SK-N-SH (cell line): ENCODE measurements around the gene SLC44A2.

Experiments used
- EP300 ChIP-seq, 2 experiments: IDR thresholded peaks; 2 replicates each; pipeline versions ENCODE4 v1.4.0 to v1.6.1; 2012; ENCODE audit warnings: borderline replicate concordance in 1 of 2, low read depth in 1 of 2, low read length in 1 of 2
- EZH2phosphoT487 ChIP-seq: fragments of 200-600 bp; sonication (generic); IDR thresholded peaks from 2 replicates; pipeline ENCODE4 v1.6.1; 2017; ENCODE audit warnings: low read depth, mixed run types, mild to moderate bottlenecking, antibody characterized with exemption, moderate library complexity, borderline replicate concordance
- FOSL2 ChIP-seq: IDR thresholded peaks from 2 replicates; pipeline ENCODE4 v1.4.0; 2012; ENCODE audit warnings: low read depth, mild to moderate bottlenecking, moderate library complexity, borderline replicate concordance
- FOXJ3 ChIP-seq: sonication (generic); formaldehyde crosslinking; IDR thresholded peaks from 2 replicates; pipeline ENCODE4 v1.5.1; 2020; ENCODE audit warnings: mild to moderate bottlenecking, missing genetic modification reagents
- MXI1 ChIP-seq: IDR thresholded peaks from 2 replicates; pipeline ENCODE4 v1.6.1; 2012; ENCODE audit warnings: mild to moderate bottlenecking, low read depth, low read length, improper control_type of control experiment
- POLR2AphosphoS5 ChIP-seq: IDR thresholded peaks from 2 replicates; pipeline ENCODE4 v1.6.1; 2012; ENCODE audit warnings: low read depth, low read length
- RAD21 ChIP-seq: IDR thresholded peaks from 2 replicates; pipeline ENCODE4 v1.6.1; 2012; ENCODE audit warnings: mild to moderate bottlenecking, low read length
- RFX5 ChIP-seq: IDR thresholded peaks from 2 replicates; pipeline ENCODE4 v1.6.1; 2012; ENCODE audit warnings: mild to moderate bottlenecking, improper control_type of control experiment, low read length
- RXRA ChIP-seq: IDR thresholded peaks from 2 replicates; pipeline ENCODE4 v1.4.0; 2012; ENCODE audit warnings: low read depth, mild to moderate bottlenecking, borderline replicate concordance
- YY1 ChIP-seq: IDR thresholded peaks from 2 replicates; pipeline ENCODE4 v1.4.0; 2012; ENCODE audit warnings: low read depth, mild to moderate bottlenecking
- ZBTB33 ChIP-seq: IDR thresholded peaks from 2 replicates; pipeline ENCODE4 v1.4.0; 2012; ENCODE audit warnings: low read depth, borderline replicate concordance
- TF ChIP-seq, protein P1 (sequence below): fragments of 200-600 bp; sonication (generic); IDR thresholded peaks from 2 replicates; pipeline ENCODE4 v1.6.1; 2017; ENCODE audit warnings: antibody characterized with exemption, mild to moderate bottlenecking, moderate library complexity
- TF ChIP-seq, protein P2 (sequence below): IDR thresholded peaks from 2 replicates; pipeline ENCODE4 v1.4.0; 2012; ENCODE audit warnings: low read depth

GRCh38 chr19:10637894-10638293 is 12.5 kb downstream of the SLC44A2 start:
- TF ChIP-seq RAD21: no peak
- TF ChIP-seq RFX5: no peak
- no peak for TF ChIP-seq MXI1
- TF ChIP-seq, protein P1, sequence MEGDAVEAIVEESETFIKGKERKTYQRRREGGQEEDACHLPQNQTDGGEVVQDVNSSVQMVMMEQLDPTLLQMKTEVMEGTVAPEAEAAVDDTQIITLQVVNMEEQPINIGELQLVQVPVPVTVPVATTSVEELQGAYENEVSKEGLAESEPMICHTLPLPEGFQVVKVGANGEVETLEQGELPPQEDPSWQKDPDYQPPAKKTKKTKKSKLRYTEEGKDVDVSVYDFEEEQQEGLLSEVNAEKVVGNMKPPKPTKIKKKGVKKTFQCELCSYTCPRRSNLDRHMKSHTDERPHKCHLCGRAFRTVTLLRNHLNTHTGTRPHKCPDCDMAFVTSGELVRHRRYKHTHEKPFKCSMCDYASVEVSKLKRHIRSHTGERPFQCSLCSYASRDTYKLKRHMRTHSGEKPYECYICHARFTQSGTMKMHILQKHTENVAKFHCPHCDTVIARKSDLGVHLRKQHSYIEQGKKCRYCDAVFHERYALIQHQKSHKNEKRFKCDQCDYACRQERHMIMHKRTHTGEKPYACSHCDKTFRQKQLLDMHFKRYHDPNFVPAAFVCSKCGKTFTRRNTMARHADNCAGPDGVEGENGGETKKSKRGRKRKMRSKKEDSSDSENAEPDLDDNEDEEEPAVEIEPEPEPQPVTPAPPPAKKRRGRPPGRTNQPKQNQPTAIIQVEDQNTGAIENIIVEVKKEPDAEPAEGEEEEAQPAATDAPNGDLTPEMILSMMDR: no peak
- TF ChIP-seq EZH2phosphoT487: no peak
- no peak for TF ChIP-seq FOXJ3 (CRISPR knock-in tag)
- no peak for TF ChIP-seq EP300 (IDR thresholded peaks at IDR 0.05; ENCODE audit: borderline replicate concordance in 1 of 2, low read depth in 1 of 2, low read length in 1 of 2)
- TF ChIP-seq, protein P2, sequence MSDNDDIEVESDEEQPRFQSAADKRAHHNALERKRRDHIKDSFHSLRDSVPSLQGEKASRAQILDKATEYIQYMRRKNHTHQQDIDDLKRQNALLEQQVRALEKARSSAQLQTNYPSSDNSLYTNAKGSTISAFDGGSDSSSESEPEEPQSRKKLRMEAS: no peak
- no peak for TF ChIP-seq RXRA
- no peak for TF ChIP-seq ZBTB33
- no peak for TF ChIP-seq POLR2AphosphoS5
- TF ChIP-seq FOSL2: no peak
- no peak for TF ChIP-seq YY1
